ENCODE results near the gene MPC2.

GRCh38 chr1:167905182-167905581 lies 31.7 kb downstream of the MPC2 start:
- no peak for TF ChIP-seq POLR2A (IDR thresholded peaks at IDR 0.05)
- TF ChIP-seq CTCF (IDR thresholded peaks at IDR 0.05), result no peak

Measured in ovary (tissue), 3 donors.